OCI-LY7 (cell line): ENCODE measurements around the gene NACC2.

ENCODE experiments used
- CTCF ChIP-seq: fragments of 200-600 bp; sonication (generic); conservative IDR thresholded peaks from 2 replicates; pipeline ENCODE4 v1.5.1; 2014; ENCODE audit warnings: mild to moderate bottlenecking, antibody characterized with exemption, low read length, moderate library complexity, mixed read lengths
- EZH2phosphoT487 ChIP-seq: fragments of 200-600 bp; sonication (generic); IDR thresholded peaks from 2 replicates; pipeline ENCODE4 v1.6.1; 2018; ENCODE audit warnings: low read depth, borderline replicate concordance, mild to moderate bottlenecking, mixed run types, antibody characterized with exemption, low read length, moderate library complexity, mixed read lengths

- TF ChIP-seq CTCF (no peak), EZH2phosphoT487 (no peak)
Measured at GRCh38 chr9:136140046-136140445, 45.0 kb upstream of the NACC2 start.
